GM12891 (cell line): ENCODE measurements around the gene DLK2.

Experiments
- PAX5 ChIP-seq: IDR thresholded peaks from 2 replicates; pipeline ENCODE4 v1.6.1; 2011; ENCODE audit warnings: low read length, moderate library complexity, mild to moderate bottlenecking; ENCODE audit not compliant: insufficient read depth, severe bottlenecking
- POLR2A ChIP-seq: IDR thresholded peaks from 2 replicates; pipeline ENCODE4 v1.6.1; 2011; ENCODE audit warnings: low read depth, low read length, control low read depth
- POLR2AphosphoS5 ChIP-seq: IDR thresholded peaks from 2 replicates; pipeline ENCODE4 v1.6.1; 2011; ENCODE audit warnings: low read depth, low read length, control low read depth
- POU2F2 ChIP-seq: IDR thresholded peaks from 2 replicates; pipeline ENCODE4 v1.6.1; 2011; ENCODE audit warnings: low read depth, mild to moderate bottlenecking, control low read depth, low read length, moderate library complexity
- SPI1 ChIP-seq: IDR thresholded peaks from 2 replicates; pipeline ENCODE4 v1.6.1; 2011; ENCODE audit warnings: low read depth, low read length, control low read depth
- TAF1 ChIP-seq: IDR thresholded peaks from 2 replicates; pipeline ENCODE4 v1.6.1; 2011; ENCODE audit warnings: low read depth, low read length, control low read depth

- no peak for TF ChIP-seq POLR2A
- no peak for TF ChIP-seq POLR2AphosphoS5
- no peak for TF ChIP-seq TAF1
- TF ChIP-seq PAX5 = no peak
- TF ChIP-seq SPI1 = no peak
- TF ChIP-seq POU2F2 = no peak
Measured at GRCh38 chr6:43481075-43481474, 25.7 kb upstream of the DLK2 start.
